ENCODE measurements around the gene TCOF1.

TCOF1 gene

DNA sequence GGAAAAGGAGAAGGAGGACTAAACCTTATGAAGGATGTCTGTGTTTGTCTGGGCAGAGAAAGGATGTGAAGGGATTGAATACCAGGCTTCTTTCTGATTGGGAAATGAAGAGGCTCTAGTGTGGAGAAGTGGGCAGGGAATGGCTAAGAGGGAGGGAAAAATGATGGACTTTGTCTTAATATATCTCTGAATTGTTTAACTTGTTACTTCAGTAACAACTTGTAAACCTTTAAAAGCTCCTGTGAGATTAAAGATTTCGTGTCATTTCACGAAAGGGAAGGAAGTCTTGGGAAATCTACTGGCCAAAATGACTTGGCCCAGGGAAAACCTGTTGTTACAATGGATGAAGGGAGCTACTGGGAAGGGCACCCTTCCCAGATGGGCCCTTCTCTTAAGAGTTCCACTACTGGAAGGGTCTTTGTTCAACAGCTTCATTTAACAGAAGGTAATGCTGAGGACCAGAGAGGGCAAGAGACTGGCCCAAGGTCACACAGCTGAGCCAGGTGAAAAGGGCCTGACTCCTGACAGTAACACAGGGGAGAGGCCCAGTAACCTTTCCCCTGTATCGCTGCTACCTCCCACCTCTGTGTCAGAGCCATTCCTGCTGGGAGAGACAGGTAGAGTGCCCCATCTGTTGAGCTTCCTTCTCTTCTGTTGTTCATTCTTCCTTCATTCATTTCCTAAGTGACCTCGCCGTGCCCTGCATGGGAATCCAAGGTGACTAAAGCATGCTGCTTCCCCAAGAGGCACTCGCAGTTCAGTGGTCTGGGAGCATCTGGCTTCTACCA is 5.1 kb upstream of the TCOF1 start:
- no peaks in the 10 kb centered on the region for H3K9me3 Mint-ChIP-seq
- H3K36me3 Mint-ChIP-seq (ENCODE audit: low read depth) = no peaks in the 10 kb centered on the region
- H3K27ac Mint-ChIP-seq = no peak overlapping the region
- no peak overlapping the region for H3K4me3 Mint-ChIP-seq
- peaks cover 20% of the 10 kb centered on the region for H3K4me1 Mint-ChIP-seq (ENCODE audit: low read depth)
- no peaks in the 10 kb centered on the region for H3K27me3 Mint-ChIP-seq
- DNase-seq = no peak

DNA sequence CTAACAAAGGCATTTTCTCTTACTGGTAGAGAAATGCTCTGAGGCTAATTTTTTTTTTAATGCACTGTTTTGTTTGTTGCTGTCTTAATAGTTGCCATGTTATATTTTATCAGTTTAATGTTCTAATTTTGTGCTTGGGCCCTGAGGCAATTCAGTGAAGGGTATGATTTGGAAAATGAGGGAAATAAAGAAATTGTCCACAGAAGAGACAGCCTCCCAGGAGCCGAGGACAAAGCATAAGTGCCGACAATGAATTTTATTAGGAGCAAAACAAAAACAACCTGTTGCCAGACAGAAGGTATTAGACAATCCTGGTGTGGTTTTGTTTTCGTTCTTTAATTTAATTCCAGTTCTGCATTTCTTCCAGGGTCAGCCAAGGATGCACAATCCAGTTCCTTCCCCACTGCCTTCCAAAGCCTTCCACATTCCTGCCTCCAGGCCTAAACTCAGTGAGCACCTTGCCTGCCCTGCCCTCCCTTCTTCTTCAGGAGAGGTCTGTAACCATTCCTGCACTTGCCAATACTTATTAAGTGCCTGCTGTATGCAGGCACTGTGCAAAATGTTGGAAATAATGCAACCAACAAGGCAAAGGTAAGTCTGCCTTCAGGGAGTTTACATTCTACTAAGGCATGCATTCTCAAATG is 4.3 kb upstream of the TCOF1 start:
- no peaks in the 10 kb centered on the region for H3K27me3 Mint-ChIP-seq
- peaks cover 20% of the 10 kb centered on the region for H3K4me1 Mint-ChIP-seq (ENCODE audit: low read depth)
- peaks cover 3% of the 10 kb centered on the region for H3K36me3 Mint-ChIP-seq (ENCODE audit: low read depth)
- no peaks in the 10 kb centered on the region for H3K9me3 Mint-ChIP-seq
- no peak overlapping the region for H3K27ac Mint-ChIP-seq
- no peak for DNase-seq
- H3K4me3 Mint-ChIP-seq = no peak overlapping the region

DNA sequence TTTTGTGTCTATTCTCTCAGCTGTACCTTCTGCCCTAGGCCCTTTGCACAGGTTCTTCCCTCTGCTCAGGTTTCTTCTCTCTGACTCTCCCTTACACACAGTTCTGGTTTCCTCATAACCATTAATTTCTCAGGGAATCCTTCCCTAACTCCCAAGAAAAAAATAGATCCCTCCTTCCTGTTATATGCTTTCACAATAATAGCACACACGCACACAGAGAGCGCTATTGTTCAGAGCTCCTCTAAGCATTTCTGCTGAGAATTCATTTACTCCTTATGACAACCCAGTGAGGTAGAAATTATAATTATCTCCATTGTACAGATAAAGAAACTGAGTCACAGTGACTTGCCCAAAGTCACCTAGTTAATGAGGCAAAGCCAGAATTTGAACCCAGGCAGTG is 1.7 kb upstream of the TCOF1 start:
- Mint-ChIP-seq H3K27me3 (no peaks in the 10 kb centered on the region), H3K4me3 (no peak overlapping the region), H3K4me1 (ENCODE audit: low read depth) (peaks cover 38% of the 10 kb centered on the region), H3K36me3 (ENCODE audit: low read depth) (peaks cover 28% of the 10 kb centered on the region), H3K9me3 (no peaks in the 10 kb centered on the region), H3K27ac (no peak overlapping the region)
- DNase-seq = no peak

DNA sequence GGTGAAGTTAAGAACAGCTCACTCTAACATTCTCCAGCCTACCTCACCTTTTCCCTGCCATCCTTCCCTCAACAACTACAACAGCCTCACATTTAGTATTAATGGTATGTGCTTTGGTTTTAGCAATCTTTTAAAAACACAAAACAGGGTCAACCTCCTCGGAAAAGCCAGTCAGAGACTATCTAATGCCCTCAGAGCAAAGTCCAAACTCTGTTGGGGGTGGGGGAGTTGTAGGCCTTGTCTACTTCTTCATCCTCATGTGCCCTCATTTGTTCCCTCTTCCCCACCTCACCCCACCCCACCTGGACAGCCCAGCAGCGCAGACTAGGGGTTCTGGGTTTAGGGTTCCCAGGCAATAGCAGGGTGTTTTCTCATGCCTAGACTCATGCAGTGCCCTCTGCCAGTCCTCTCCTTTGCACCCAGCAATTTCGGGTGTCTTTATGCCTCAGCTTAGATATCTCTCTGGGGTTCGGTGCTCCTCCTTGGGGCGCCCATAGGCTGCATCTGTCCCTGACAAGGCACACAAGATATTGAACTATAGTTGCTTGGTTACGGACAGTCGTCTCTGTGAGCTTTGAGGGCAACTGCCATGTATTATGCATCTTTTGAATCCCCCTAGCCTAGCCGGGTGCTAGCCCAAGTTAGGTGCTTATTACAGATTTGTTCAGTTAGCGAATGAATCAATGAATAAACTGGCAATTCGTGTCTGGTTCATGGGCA is 762 bp upstream of the TCOF1 start:
- DNase-seq = no peak
- Mint-ChIP-seq H3K4me1 (ENCODE audit: low read depth) (peaks cover 42% of the 10 kb centered on the region), H3K36me3 (ENCODE audit: low read depth) (peaks cover 37% of the 10 kb centered on the region), H3K4me3 (peak overlapping the region; percentile 91), H3K9me3 (no peaks in the 10 kb centered on the region), H3K27ac (peak overlapping the region; percentile 91), H3K27me3 (no peaks in the 10 kb centered on the region)

DNA sequence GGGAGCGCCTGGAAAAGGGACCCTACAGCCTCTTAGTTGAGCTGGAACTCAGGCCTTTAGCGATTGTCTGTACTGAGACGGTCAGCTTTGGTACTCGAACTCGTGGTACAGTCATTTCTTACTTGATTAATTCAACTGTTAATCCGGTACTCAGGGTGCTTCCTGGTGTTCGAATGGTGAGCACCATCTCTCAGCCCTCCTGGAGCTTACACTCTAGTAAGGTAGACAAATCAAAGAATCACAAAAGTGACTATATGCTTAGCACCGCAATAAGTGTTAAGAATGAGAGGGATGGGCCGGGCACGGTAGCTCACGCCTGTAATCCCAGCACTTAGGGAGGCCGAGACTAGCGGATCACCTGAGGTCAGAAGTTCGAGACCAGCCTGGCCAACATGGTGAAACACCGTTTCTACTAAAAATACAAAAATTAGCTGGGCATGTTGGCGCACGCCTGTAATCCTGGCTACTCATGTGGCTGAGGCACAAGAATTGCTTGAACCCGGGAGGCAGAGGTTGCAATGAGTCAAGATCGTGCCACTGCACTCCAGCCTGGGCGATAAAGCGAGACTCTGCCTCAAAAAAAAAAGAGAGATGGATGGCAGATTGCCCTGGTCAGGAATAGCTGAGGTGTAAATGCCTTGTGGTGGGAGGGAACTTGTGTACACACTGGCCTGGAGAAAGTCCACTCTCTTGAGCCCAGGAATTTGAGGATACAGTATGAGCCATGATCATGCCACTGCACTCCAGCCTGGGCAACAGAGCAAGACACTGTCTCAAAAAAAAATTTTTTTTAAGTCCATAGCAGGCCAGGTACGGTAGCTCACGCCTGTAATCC is 981 bp downstream of the TCOF1 start:
- Mint-ChIP-seq H3K36me3 (ENCODE audit: low read depth) (peaks cover 55% of the 10 kb centered on the region), H3K9me3 (no peaks in the 10 kb centered on the region), H3K27me3 (no peaks in the 10 kb centered on the region), H3K27ac (peak overlapping the region; percentile 93), H3K4me3 (peak overlapping the region; percentile 91), H3K4me1 (ENCODE audit: low read depth) (peaks cover 57% of the 10 kb centered on the region)
- DNase-seq = no peak

DNA sequence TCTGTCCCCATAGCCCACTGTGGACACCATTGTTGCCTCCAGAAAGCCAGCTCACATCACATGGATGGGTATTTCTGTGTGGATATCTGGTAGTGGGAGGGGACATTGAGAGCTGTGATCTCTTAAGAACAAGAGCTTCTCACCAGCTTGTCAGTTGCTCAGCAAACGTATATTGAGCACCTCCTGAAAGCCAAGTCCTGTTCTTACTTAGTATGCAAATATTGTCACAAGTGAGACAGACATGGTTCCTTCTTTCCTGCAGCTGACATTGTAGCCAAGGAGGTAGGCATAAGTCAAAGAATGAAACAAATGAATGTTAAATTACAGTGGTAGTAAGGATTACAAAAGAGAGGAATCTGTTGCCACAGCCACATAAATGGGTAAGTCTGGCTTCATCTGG is 3.8 kb downstream of the TCOF1 start:
- Mint-ChIP-seq H3K4me1 (ENCODE audit: low read depth) (peaks cover 56% of the 10 kb centered on the region), H3K27ac (peak overlapping the region; percentile 77), H3K9me3 (no peaks in the 10 kb centered on the region), H3K36me3 (ENCODE audit: low read depth) (peaks cover 82% of the 10 kb centered on the region), H3K27me3 (no peaks in the 10 kb centered on the region), H3K4me3 (no peak overlapping the region)
- no peak for DNase-seq

DNA sequence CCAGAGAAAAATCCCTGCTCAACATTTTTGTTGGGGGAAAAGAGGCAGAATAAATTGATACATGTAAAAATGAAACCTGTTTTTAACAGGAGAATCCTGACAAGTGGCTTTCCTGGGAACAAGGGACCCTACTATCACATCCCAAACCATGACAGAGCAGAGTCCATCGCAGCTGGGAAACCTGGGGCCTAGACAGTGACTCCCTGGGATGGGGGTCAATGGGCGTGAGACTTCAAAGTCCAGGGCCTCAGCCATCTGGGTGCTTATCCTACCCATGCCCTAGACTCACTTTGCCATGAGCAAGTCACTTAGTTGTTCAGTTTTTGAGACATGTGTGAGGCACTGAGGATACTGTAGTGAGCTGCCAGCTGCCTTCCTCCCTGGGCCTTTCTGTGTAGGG is 5.7 kb downstream of the TCOF1 start:
- no peaks in the 10 kb centered on the region for H3K27me3 Mint-ChIP-seq
- peaks cover 47% of the 10 kb centered on the region for H3K4me1 Mint-ChIP-seq (ENCODE audit: low read depth)
- H3K4me3 Mint-ChIP-seq = no peak overlapping the region
- H3K36me3 Mint-ChIP-seq (ENCODE audit: low read depth) = peaks cover 94% of the 10 kb centered on the region
- no peaks in the 10 kb centered on the region for H3K9me3 Mint-ChIP-seq
- H3K27ac Mint-ChIP-seq = peak overlapping the region; percentile 76
- no peak for DNase-seq

DNA sequence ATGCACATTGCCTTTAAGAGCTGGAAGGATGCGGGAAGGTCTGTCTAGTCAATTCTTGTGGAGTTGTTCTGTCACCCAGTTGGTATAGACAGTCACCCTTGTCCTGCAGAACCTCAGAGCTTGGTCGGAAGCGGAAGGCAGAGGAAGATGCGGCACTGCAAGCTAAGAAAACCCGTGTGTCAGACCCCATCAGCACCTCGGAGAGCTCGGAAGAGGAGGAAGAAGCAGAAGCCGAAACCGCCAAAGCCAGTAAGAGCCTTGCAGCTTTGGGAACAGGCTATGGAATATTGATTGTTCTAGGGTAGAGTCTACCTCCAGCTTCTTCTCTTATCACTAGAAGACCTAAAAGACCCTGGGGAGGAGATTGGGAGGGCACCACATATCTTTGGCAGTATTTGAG is 6.5 kb downstream of the TCOF1 start:
- Mint-ChIP-seq H3K27me3 (no peaks in the 10 kb centered on the region), H3K36me3 (ENCODE audit: low read depth) (peaks cover 94% of the 10 kb centered on the region), H3K9me3 (no peaks in the 10 kb centered on the region), H3K4me1 (ENCODE audit: low read depth) (peaks cover 39% of the 10 kb centered on the region), H3K27ac (no peak overlapping the region), H3K4me3 (no peak overlapping the region)
- DNase-seq = no peak

DNA sequence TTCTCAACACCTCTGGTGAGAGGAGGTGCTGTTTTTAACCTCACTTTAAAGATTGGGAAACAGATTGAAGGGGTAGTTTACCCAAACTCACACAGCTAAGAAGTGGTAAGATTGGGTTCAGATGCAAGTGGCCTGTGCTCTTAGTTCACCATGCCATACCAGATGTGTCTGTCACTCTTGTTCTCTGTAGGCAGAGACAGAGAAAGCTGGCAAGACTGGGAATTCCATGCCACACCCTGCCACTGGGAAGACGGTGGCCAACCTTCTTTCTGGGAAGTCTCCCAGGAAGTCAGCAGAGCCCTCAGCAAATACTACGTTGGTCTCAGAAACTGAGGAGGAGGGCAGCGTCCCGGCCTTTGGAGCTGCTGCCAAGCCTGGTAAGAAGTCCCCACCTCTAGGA is 11.0 kb downstream of the TCOF1 start:
- Mint-ChIP-seq H3K27ac (no peak overlapping the region), H3K9me3 (no peaks in the 10 kb centered on the region), H3K36me3 (ENCODE audit: low read depth) (peaks cover 96% of the 10 kb centered on the region), H3K4me3 (no peak overlapping the region), H3K4me1 (ENCODE audit: low read depth) (no peaks in the 10 kb centered on the region), H3K27me3 (no peaks in the 10 kb centered on the region)
- no peak for DNase-seq

DNA sequence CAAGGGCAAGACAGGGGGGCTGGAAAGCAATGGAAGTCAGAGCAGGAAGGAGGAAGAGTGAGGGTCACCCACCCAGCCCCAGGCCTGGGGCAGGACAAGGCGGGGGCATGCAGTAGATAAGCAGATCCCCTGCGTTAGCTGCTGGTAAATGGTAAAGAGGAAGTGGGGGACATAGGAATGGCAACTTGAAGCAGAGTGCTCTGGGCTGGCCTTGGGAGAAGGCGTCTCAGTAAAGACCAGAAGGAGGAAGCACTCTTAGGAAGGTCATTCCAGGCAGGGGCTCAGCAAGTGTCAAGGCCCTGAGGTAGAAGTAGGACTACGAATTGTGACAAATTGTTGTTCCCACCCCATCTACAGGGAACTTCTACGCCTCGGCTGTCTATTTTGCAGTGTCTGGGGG is 15.1 kb downstream of the TCOF1 start:
- peaks cover 100% of the 10 kb centered on the region for H3K36me3 Mint-ChIP-seq (ENCODE audit: low read depth)
- H3K27me3 Mint-ChIP-seq = no peaks in the 10 kb centered on the region
- no peaks in the 10 kb centered on the region for H3K9me3 Mint-ChIP-seq

DNA sequence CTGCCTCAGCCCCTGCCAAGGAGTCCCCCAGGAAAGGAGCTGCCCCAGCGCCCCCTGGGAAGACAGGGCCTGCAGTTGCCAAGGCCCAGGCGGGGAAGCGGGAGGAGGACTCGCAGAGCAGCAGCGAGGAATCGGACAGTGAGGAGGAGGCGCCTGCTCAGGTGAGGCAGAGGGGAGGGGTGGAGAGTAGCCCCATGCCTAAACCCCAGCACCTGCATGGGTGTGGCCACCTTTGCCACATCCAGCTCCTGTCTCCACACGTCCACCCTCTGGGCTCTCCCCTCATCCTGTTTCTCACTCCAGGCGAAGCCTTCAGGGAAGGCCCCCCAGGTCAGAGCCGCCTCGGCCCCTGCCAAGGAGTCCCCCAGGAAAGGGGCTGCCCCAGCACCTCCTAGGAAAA is 17.2 kb downstream of the TCOF1 start:
- H3K4me3 Mint-ChIP-seq = no peak overlapping the region
- H3K27ac Mint-ChIP-seq = no peak overlapping the region
- H3K9me3 Mint-ChIP-seq = no peaks in the 10 kb centered on the region
- no peaks in the 10 kb centered on the region for H3K27me3 Mint-ChIP-seq
- H3K4me1 Mint-ChIP-seq (ENCODE audit: low read depth) = peaks cover 4% of the 10 kb centered on the region
- H3K36me3 Mint-ChIP-seq (ENCODE audit: low read depth) = peaks cover 100% of the 10 kb centered on the region
- DNase-seq = no peak

More for the DNA sequence above, 15.1 kb downstream of the TCOF1 start:
- Mint-ChIP-seq H3K4me3 (no peak overlapping the region), H3K4me1 (ENCODE audit: low read depth) (peaks cover 4% of the 10 kb centered on the region), H3K27ac (peak overlapping the region; percentile 18)
- DNase-seq = no peak

DNA sequence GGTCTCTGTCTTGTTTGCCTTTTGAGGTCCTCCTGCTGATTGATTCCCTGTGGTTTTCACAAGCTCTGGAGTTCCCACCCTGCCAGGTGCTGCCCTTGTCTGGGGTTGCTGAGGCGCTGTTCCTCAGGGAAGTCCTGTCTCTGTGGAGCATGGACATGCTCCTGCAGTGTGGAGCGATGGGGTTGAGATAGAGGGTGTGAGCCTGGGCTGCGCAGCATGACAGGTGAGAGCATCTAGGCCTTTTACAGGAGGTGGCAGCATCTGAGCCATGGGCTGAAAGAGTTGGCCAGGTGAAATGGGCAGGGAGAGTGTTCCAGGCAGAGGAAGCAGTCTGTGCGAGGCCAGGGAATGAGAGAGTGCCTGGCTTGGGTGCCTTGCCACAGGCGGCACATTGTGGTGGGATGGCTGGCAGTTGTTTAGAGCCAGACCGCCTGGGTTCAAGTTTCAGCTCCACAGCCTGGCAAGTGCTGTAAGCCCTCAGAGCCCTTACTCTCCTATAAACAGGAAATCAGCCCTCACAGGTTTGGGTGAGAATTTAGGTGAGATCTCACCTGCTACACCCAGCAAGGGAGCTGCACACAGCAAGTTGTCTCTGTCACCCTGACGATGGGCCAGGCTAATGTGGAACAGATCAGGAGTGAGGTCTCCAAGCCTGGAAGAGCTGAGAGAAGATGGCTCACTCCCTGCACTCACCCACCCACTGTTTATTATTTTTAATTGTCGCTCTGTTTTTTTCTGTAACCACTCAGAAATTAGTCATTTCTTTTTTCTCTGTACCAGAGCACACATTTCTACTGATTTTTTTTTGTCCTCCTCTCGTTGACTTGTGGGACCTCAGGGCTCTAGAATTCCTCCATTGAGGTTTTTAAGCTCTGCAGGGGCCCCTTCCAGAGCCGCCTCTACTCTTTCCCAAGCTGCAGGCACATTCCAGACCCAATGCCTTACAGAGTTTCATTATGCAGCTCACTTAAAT is 19.6 kb downstream of the TCOF1 start:
- Mint-ChIP-seq H3K36me3 (ENCODE audit: low read depth) (peaks cover 100% of the 10 kb centered on the region), H3K4me1 (ENCODE audit: low read depth) (peaks cover 4% of the 10 kb centered on the region), H3K27ac (peak overlapping the region; percentile 77), H3K9me3 (no peaks in the 10 kb centered on the region), H3K4me3 (no peak overlapping the region), H3K27me3 (no peaks in the 10 kb centered on the region)
- no peak for DNase-seq

DNA sequence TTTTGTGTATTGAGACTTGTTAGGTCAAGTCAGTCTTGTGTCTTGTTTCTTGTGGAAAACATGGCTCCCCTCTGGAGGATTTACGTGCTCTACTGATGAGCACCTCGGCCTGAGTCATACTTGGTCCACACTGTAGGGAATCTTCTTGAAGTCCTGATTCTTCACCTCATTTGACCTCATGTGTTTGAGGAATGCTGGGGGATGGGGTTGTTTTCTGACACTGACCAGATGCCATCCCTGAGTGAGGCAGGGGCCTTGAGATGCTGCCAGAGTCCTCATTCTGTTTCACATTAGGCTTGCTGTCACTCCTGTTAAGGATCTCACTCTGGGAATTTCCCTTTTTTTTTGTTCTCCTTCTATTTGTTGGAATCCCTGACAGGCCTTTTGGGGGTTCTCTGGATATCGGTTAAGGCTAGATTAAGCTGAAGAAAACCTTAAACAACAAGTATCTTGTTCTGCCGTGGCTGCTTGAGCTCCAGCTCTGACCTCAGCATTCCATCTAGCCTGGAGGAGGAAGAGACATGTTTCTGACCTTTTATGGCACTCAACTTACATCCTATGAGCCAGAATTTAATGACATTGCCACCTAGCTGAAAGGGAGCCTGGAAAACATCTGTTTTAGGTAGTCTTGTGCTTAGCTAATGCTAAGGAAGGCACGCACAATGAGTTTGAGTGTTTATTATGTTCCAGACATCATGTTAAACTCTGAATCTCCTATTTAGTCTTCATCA is 20.6 kb downstream of the TCOF1 start:
- Mint-ChIP-seq H3K27ac (peak overlapping the region; percentile 60), H3K27me3 (no peaks in the 10 kb centered on the region), H3K4me1 (ENCODE audit: low read depth) (peaks cover 4% of the 10 kb centered on the region), H3K4me3 (no peak overlapping the region), H3K9me3 (no peaks in the 10 kb centered on the region), H3K36me3 (ENCODE audit: low read depth) (peaks cover 100% of the 10 kb centered on the region)
- no peak for DNase-seq

All from activated T-cell treated with anti-CD3 and anti-CD28 coated beads, Interleukin-2, amount 50 U/mL, for 24 hours (primary cell).